CD1c-positive myeloid dendritic cell (primary cell): Measurements from ENCODE around the gene UCK2.
A peak's percentile ranks its signal among the peaks of the same experiment; 100 is the strongest.

Experiments
- DNase-seq: peaks from one replicate; pipeline ENCODE4 v3.0.0-alpha.2; 2016; ENCODE audit errors: extremely low spot score

The UCK2 gene

GRCh38 chr1:165879946-165880345 lies 52.5 kb downstream of the UCK2 start:
- no peak for DNase-seq

- no peak for DNase-seq
These were observed 53.6 kb downstream of the UCK2 start for GRCh38 chr1:165880993-165881392.

GRCh38 chr1:165882168-165882837 lies 54.9 kb downstream of the UCK2 start:
- no peak for DNase-seq

- DNase-seq = peak; percentile 12
These were observed 55.6 kb downstream of the UCK2 start for GRCh38 chr1:165883056-165883455.

GRCh38 chr1:165884009-165884689 lies 56.7 kb downstream of the UCK2 start:
- DNase-seq = no peak

GRCh38 chr1:165884690-165885304 lies 57.4 kb downstream of the UCK2 start:
- DNase-seq = peak; percentile 53

GRCh38 chr1:165885305-165885694 lies 57.9 kb downstream of the UCK2 start:
- DNase-seq = no peak

- DNase-seq = no peak
These were observed 58.8 kb downstream of the UCK2 start for GRCh38 chr1:165886193-165886592.

- no peak for DNase-seq
These were observed 59.6 kb downstream of the UCK2 start for GRCh38 chr1:165886983-165887382.

GRCh38 chr1:165887877-165888551 lies 60.6 kb downstream of the UCK2 start:
- DNase-seq = no peak

GRCh38 chr1:165888552-165888920 lies 61.1 kb downstream of the UCK2 start:
- no peak for DNase-seq

GRCh38 chr1:165890684-165891083 lies 63.3 kb downstream of the UCK2 start:
- DNase-seq = no peak

GRCh38 chr1:165891111-165891860 lies 63.9 kb downstream of the UCK2 start:
- no peak for DNase-seq

- DNase-seq = no peak
These were observed 65.5 kb downstream of the UCK2 start for GRCh38 chr1:165892935-165893334.

- no peak for DNase-seq
These were observed 66.1 kb downstream of the UCK2 start for GRCh38 chr1:165893507-165893906.

- DNase-seq = no peak
These were observed 67.2 kb downstream of the UCK2 start for GRCh38 chr1:165894591-165894990.

- DNase-seq = no peak
These were observed 68.0 kb downstream of the UCK2 start for GRCh38 chr1:165895451-165895871.

GRCh38 chr1:165896277-165896676 lies 68.9 kb downstream of the UCK2 start:
- no peak for DNase-seq

- DNase-seq = no peak
These were observed 70.2 kb downstream of the UCK2 start for GRCh38 chr1:165897326-165898303.

GRCh38 chr1:165898837-165899236 lies 71.4 kb downstream of the UCK2 start:
- DNase-seq = no peak
